CD14-positive monocyte (primary cell): ENCODE measurements around the gene IRF4. TPM values are rescaled to one million over a fixed set of nuclear protein-coding genes. Genes with fewer than 3 reads are reported as not detected.

Experiments used
- DNase-seq, 3 donors: peaks; one replicate each; pipeline ENCODE4 v3.0.0-alpha.2; 2011 to 2022
- H2AFZ ChIP-seq: 2 replicates; pipeline ENCODE4 v1.6.0; 2012; ENCODE audit warnings: mild to moderate bottlenecking, low read depth, low read length, inconsistent platforms; ENCODE audit not compliant: insufficient read depth, poor library complexity, severe bottlenecking
- H3K27ac ChIP-seq, 2 donors: 1 replicate in 1 of 2; 2 replicates in 1 of 2; pipeline ENCODE4 v1.5.1; 2012 to 2013; ENCODE audit warnings: low read length in 2 of 2, control low read depth in 1 of 2, inconsistent platforms in 1 of 2, low read depth in 1 of 2, mild to moderate bottlenecking in 1 of 2
- H3K27me3 ChIP-seq, 2 donors: one replicate each; pipeline versions ENCODE4 v1.6.0 to v1.6.1; 2011 to 2013; ENCODE audit warnings: low read length in 2 of 2; ENCODE audit not compliant: control insufficient read depth in 2 of 2, insufficient read depth in 2 of 2
- H3K36me3 ChIP-seq, 2 donors: replicated peaks in 1 of 2; 1 replicate in 1 of 2; 2 replicates in 1 of 2; pipeline versions ENCODE4 v1.5.1 to v1.6.1; 2012 to 2013; ENCODE audit warnings: low read length in 2 of 2, control low read depth in 1 of 2, inconsistent platforms in 1 of 2, mild to moderate bottlenecking in 1 of 2; ENCODE audit not compliant: insufficient read depth in 2 of 2, control insufficient read depth in 1 of 2
- H3K4me1 ChIP-seq, 2 donors: 1 replicate in 1 of 2; 2 replicates in 1 of 2; pipeline versions ENCODE4 v1.5.1 to v1.6.1; 2012 to 2013; ENCODE audit warnings: low read length in 2 of 2, control low read depth in 1 of 2, inconsistent platforms in 1 of 2, mild to moderate bottlenecking in 1 of 2, moderate library complexity in 1 of 2; ENCODE audit not compliant: insufficient read depth in 2 of 2, control insufficient read depth in 1 of 2
- H3K4me2 ChIP-seq: replicated peaks from 2 replicates; pipeline ENCODE3; 2012; ENCODE audit warnings: low read length, moderate library complexity, mild to moderate bottlenecking; ENCODE audit not compliant: poor library complexity, severe bottlenecking; ENCODE audit errors: extremely low read depth
- H3K4me3 ChIP-seq, 3 experiments: fragments of 200-600 bp in 1 of 3; sonication (generic) in 1 of 3; replicated peaks in 1 of 3; 1 replicate in 2 of 3; 2 replicates in 1 of 3; pipeline ENCODE4 v1.5.1; 2011 to 2013; ENCODE audit warnings: low read length in 3 of 3, mild to moderate bottlenecking in 3 of 3, control low read depth in 2 of 3, low read depth in 2 of 3, inconsistent platforms in 1 of 3, moderate library complexity in 1 of 3
- H3K79me2 ChIP-seq: 2 replicates; pipeline ENCODE4 v1.6.0; 2012; ENCODE audit warnings: mild to moderate bottlenecking, control low read depth, inconsistent platforms, low read length, moderate library complexity; ENCODE audit not compliant: insufficient read depth
- H3K9ac ChIP-seq: 2 replicates; pipeline ENCODE4 v1.6.0; 2017; ENCODE audit warnings: low read length, mild to moderate bottlenecking; ENCODE audit not compliant: insufficient read depth, poor library complexity, severe bottlenecking
- H3K9me3 ChIP-seq, 2 donors: replicated peaks in 1 of 2; 1 replicate in 1 of 2; 2 replicates in 1 of 2; pipeline versions ENCODE4 v1.5.1 to v1.6.1; 2012 to 2013; ENCODE audit warnings: low read length in 2 of 2, control low read depth in 1 of 2; ENCODE audit not compliant: control insufficient read depth in 1 of 2, insufficient read depth in 1 of 2
- H4K20me1 ChIP-seq: 2 replicates; pipeline ENCODE4 v1.6.0; 2012; ENCODE audit warnings: mild to moderate bottlenecking, low read length, control low read depth, moderate library complexity; ENCODE audit not compliant: insufficient read depth
- H3K27ac Mint-ChIP-seq, 7 donors: one replicate each; pipeline ENCODE4 v1.8.0; 2020; ENCODE audit warnings: mild to moderate bottlenecking in 7 of 7, mixed read lengths in 7 of 7, moderate library complexity in 6 of 7, inconsistent platforms in 2 of 7
- H3K27me3 Mint-ChIP-seq, 3 donors: one replicate each; pipeline ENCODE4 v1.8.0; 2021 to 2022; ENCODE audit warnings: low read depth in 3 of 3, mild to moderate bottlenecking in 3 of 3, mixed read lengths in 3 of 3, moderate library complexity in 3 of 3, inconsistent platforms in 1 of 3
- H3K36me3 Mint-ChIP-seq, 2 donors: one replicate each; pipeline ENCODE4 v1.8.0; 2020; ENCODE audit warnings: mixed read lengths in 2 of 2, inconsistent platforms in 1 of 2, mild to moderate bottlenecking in 1 of 2
- H3K4me1 Mint-ChIP-seq: one replicate; pipeline ENCODE4 v1.8.0; 2020; ENCODE audit warnings: mild to moderate bottlenecking, mixed read lengths
- H3K4me3 Mint-ChIP-seq, 2 donors: one replicate each; pipeline ENCODE4 v1.8.0; 2020; ENCODE audit warnings: mild to moderate bottlenecking in 2 of 2, mixed read lengths in 2 of 2, moderate library complexity in 1 of 2
- H3K9me3 Mint-ChIP-seq, 7 donors: one replicate each; pipeline ENCODE4 v1.8.0; 2020 to 2022; ENCODE audit warnings: mixed read lengths in 7 of 7, mild to moderate bottlenecking in 6 of 7, moderate library complexity in 6 of 7, inconsistent platforms in 2 of 7
- WGBS: methylation state at CpG from one replicate; pipeline ENCODE4 v1.1.5; 2013; ENCODE audit warnings: missing lambda C conversion rate; ENCODE audit not compliant: insufficient coverage; 5-methylcytosine and 5-hydroxymethylcytosine counted together
- intact Hi-C, 2 donors: fragments of 100-400 bp; cut with micrococcal nuclease; formaldehyde crosslinking; loops; one replicate each; pipeline versions ENCODE4 v1.15.0 to v1.15.1; 2023
- polyA plus RNA-seq, 3 donors: library from polyadenylated mRNA; depleted of rRNA in 1 of 3; unstranded in 2 of 3; stranded (reverse) in 1 of 3; fragments of 300-500 nt in 2 of 3; fragments of >200 nt in 1 of 3; fragmentation: Illumina TruSeq in 2 of 3; gene quantifications; 1 replicate in 2 of 3; 2 replicates in 1 of 3; pipeline ENCODE4 v1.2.3, GENCODE V29; 2012 to 2021
- TF ChIP-seq, protein P1 (sequence below): fragments of 200-600 bp; IDR thresholded peaks from one replicate; pipeline ENCODE4 v1.8.0; 2022; ENCODE audit warnings: antibody characterized with exemption, mild to moderate bottlenecking

The IRF4 gene
- polyA plus RNA-seq, 3 donors, result 3.0 to 13.6 (median 6.4) TPM

DNA sequence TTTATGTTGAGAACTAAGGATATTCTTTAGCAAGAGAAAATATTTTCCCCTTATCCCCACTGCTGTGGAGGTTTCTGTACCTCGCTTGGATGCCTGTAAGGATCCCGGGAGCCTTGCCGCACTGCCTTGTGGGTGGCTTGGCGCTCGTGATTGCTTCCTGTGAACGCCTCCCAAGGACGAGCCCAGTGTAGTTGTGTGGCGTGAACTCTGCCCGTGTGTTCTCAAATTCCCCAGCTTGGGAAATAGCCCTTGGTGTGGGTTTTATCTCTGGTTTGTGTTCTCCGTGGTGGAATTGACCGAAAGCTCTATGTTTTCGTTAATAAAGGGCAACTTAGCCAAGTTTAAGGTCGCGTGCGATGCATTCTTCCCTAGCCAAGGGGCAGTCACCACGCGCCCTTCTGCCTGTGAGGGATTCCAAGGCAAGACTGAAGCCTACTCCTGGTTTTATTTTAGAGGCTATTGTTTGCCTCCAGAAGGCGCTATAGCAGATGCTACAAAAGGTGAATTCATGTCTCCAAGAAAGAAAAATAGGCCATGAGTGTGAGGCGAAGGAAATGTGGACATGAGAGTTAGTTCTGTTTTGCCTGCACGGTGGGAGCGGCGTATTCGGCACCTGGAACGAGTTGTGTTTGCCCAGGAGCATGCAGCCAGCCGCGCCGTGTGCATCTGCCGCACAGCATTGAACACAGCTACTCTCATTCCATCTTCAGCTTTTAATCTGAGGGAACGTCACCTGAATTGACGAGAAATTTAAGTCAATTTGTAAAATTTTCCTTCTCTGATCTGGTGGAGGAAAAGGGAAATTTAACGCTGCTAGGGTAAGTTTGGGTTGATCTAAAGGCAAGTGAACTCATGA lies 40.3 kb upstream of the IRF4 start:
- Histone ChIP-seq H3K79me2 (no peaks in the 10 kb centered on the region), H3K4me1 (peaks cover 17 to 20% of the 10 kb centered on the region in 2 donors), H3K27ac (no peak overlapping the region), H3K27me3 (no peaks in the 10 kb centered on the region), H3K4me3 (no peak overlapping the region), H3K9ac (no peak overlapping the region), H3K4me2 (no peak overlapping the region), H3K36me3 (peaks cover 46 to 71% of the 10 kb centered on the region in 2 donors), H4K20me1 (no peaks in the 10 kb centered on the region), H3K9me3 (no peaks in the 10 kb centered on the region), H2AFZ (no peak overlapping the region)
- H3K9me3 Mint-ChIP-seq, result peaks cover 0 to 32% (median 2%) of the 10 kb centered on the region in 7 donors
- H3K4me3 Mint-ChIP-seq, result no peak overlapping the region
- TF ChIP-seq, protein P1, sequence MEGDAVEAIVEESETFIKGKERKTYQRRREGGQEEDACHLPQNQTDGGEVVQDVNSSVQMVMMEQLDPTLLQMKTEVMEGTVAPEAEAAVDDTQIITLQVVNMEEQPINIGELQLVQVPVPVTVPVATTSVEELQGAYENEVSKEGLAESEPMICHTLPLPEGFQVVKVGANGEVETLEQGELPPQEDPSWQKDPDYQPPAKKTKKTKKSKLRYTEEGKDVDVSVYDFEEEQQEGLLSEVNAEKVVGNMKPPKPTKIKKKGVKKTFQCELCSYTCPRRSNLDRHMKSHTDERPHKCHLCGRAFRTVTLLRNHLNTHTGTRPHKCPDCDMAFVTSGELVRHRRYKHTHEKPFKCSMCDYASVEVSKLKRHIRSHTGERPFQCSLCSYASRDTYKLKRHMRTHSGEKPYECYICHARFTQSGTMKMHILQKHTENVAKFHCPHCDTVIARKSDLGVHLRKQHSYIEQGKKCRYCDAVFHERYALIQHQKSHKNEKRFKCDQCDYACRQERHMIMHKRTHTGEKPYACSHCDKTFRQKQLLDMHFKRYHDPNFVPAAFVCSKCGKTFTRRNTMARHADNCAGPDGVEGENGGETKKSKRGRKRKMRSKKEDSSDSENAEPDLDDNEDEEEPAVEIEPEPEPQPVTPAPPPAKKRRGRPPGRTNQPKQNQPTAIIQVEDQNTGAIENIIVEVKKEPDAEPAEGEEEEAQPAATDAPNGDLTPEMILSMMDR, result no peak
- 92% methylated on average over 31 of the region's 31 CpGs for WGBS
- peaks cover 13% of the 10 kb centered on the region for H3K4me1 Mint-ChIP-seq
- DNase-seq, result no peak
- H3K27ac Mint-ChIP-seq, result peak overlapping the region in 1 of 7 donors; percentile 26
- peaks cover 0 to 2% (median 0%) of the 10 kb centered on the region in 3 donors for H3K27me3 Mint-ChIP-seq
- H3K36me3 Mint-ChIP-seq, result peaks cover 60 to 71% of the 10 kb centered on the region in 2 donors
- intact Hi-C loops, result no loop called here

DNA sequence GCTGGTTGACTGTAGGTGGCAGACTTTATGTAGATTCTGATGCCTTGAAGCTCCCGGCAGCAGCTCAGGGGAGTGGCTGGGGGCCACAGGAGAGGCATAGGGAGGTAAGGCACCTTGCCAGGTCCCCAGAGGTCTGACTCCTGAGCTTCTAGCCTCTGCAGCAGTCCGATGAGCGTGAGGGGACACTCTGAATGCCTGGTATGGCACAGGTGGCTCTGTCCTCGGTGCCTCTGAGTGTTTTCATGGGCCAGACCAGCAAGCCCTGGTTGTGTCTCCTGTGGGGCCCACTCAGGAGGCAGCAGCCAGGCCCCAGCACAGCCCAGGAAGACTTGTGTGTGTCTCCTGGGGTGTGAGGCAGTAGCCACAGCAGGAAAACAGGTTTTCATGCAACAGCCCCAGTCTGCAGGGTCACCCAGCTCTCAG lies 39.7 kb upstream of the IRF4 start:
- Mint-ChIP-seq H3K4me3 (no peak overlapping the region), H3K9me3 (peaks cover 0 to 31% (median 2%) of the 10 kb centered on the region in 7 donors), H3K27me3 (peaks cover 0 to 2% (median 0%) of the 10 kb centered on the region in 3 donors), H3K4me1 (peaks cover 13% of the 10 kb centered on the region), H3K27ac (peak overlapping the region in 1 of 7 donors; percentile 19), H3K36me3 (peaks cover 54 to 69% of the 10 kb centered on the region in 2 donors)
- Histone ChIP-seq H3K4me2 (no peak overlapping the region), H3K9me3 (no peaks in the 10 kb centered on the region), H3K4me3 (no peak overlapping the region), H2AFZ (no peak overlapping the region), H3K36me3 (peaks cover 43 to 65% of the 10 kb centered on the region in 2 donors), H3K9ac (no peak overlapping the region), H3K27me3 (no peaks in the 10 kb centered on the region), H3K79me2 (no peaks in the 10 kb centered on the region), H3K27ac (no peak overlapping the region), H4K20me1 (no peaks in the 10 kb centered on the region), H3K4me1 (peaks cover 17 to 20% of the 10 kb centered on the region in 2 donors)
- DNase-seq, result no peak
- WGBS, result 86% methylated on average over 4 of the region's 4 CpGs
- TF ChIP-seq, protein P1, result no peak
- intact Hi-C loops, result no loop called here
